ENCODE data around the gene ALDH16A1. TPM values are rescaled to one million over a fixed set of nuclear protein-coding genes. Genes with fewer than 3 reads are reported as not detected.

ALDH16A1 gene
- polyA plus RNA-seq, 1 donor (not counting 4 experiments of a cell fraction or from before 2014, with no cell fraction given), result 7.1 TPM

DNA sequence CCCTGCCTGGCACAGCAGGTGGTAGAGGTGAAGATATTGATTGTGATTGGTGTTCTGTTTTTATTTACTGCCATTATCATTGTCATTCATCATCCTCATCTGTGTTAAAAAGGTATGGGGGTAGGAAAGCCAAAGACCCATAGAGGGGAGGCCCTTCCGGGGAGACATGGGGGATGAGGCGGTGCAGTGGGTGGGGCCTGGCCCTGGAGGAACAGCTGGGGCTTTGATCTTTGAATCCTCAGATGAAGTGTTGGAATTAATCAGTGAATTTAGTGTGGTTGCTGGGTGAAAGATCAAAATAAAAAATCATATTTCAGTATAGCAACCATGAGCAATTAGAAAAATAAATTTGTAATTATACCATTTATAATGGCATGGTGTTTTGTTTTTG lies 37.2 kb upstream of the ALDH16A1 start:
- Histone ChIP-seq H3K79me2 (ENCODE audit: control insufficient read depth, insufficient read depth, low read length) (no peaks in the 10 kb centered on the region), H2AFZ (ENCODE audit: control insufficient read depth, low read length) (no peak overlapping the region), H3K27me3 (ENCODE audit: control insufficient read depth, extremely low read depth, insufficient read depth, low read length) (peaks cover 25% of the 10 kb centered on the region), H4K20me1 (ENCODE audit: control insufficient read depth, extremely low read depth, insufficient read depth, low read length) (no peaks in the 10 kb centered on the region), H3K36me3 (ENCODE audit: control insufficient read depth in 2 of 2, extremely low read depth in 1 of 2, insufficient read depth in 2 of 2, low read length in 2 of 2) (no peaks in the 10 kb centered on the region), H3K9me3 (ENCODE audit: control insufficient read depth, low read depth, low read length) (no peaks in the 10 kb centered on the region), H3K9ac (ENCODE audit: control insufficient read depth, extremely low read depth, insufficient read depth, low read length) (no peak overlapping the region), H3K4me3 (ENCODE audit: control insufficient read depth in 2 of 3, extremely low read depth in 1 of 3, insufficient read depth in 2 of 3, low read depth in 1 of 3, low read length in 3 of 3) (no peak overlapping the region), H3K27ac (ENCODE audit: control insufficient read depth, insufficient read depth, low read length) (no peak overlapping the region), H3K4me2 (ENCODE audit: control insufficient read depth, extremely low read depth, insufficient read depth, low read depth, low read length) (no peak overlapping the region), H3K9me1 (ENCODE audit: control insufficient read depth, extremely low read depth, insufficient read depth, low read length) (no peaks in the 10 kb centered on the region), H3K4me1 (ENCODE audit: control insufficient read depth, extremely low read depth, insufficient read depth, low read length) (no peaks in the 10 kb centered on the region)
- no peak for DNase-seq (ENCODE audit: low read depth, low spot score)
- FAIRE-seq, result no peak
- dilution Hi-C loops (cut with MboI; ENCODE audit: extremely low pct_ligation_motif_present, low sequenced_read_pairs), result no loop called here
- TF ChIP-seq EZH2 (IDR thresholded peaks at IDR 0.05; ENCODE audit: low read length), result no peak
- no peak for TF ChIP-seq CTCF (optimal IDR thresholded peaks at IDR 0.05 in 1 of 3, IDR thresholded peaks at IDR 0.05 in 1 of 3, conservative IDR thresholded peaks at IDR 0.05 in 1 of 3; ENCODE audit: extremely low read depth in 1 of 3, insufficient read depth in 2 of 3, low read length in 3 of 3)

DNA sequence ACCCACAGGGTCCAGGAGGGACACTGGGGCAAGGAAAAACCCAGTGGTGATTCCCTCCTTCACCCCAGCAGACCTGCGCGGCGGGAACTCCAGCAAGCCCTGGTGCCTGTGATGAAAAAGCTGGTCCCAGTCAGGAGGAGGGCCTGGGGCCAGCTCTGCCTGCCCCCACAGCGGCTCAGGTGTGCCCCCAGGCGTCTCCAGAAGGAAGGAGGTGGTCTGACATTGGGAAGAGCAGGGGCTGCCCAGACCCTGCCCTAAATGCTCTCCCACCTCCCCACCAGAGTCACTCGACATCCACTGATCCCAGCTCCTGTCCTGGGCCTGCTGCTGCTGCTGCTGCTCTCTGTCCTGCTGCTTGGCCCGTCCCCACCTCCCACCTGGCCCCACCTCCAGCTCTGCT lies 35.9 kb upstream of the ALDH16A1 start:
- Histone ChIP-seq H3K9ac (ENCODE audit: control insufficient read depth, extremely low read depth, insufficient read depth, low read length) (no peak overlapping the region), H3K4me2 (ENCODE audit: control insufficient read depth, extremely low read depth, insufficient read depth, low read depth, low read length) (no peak overlapping the region), H3K4me1 (ENCODE audit: control insufficient read depth, extremely low read depth, insufficient read depth, low read length) (no peaks in the 10 kb centered on the region), H3K36me3 (ENCODE audit: control insufficient read depth in 2 of 2, extremely low read depth in 1 of 2, insufficient read depth in 2 of 2, low read length in 2 of 2) (no peaks in the 10 kb centered on the region), H3K9me1 (ENCODE audit: control insufficient read depth, extremely low read depth, insufficient read depth, low read length) (no peaks in the 10 kb centered on the region), H3K27ac (ENCODE audit: control insufficient read depth, insufficient read depth, low read length) (no peak overlapping the region), H3K4me3 (ENCODE audit: control insufficient read depth in 2 of 3, extremely low read depth in 1 of 3, insufficient read depth in 2 of 3, low read depth in 1 of 3, low read length in 3 of 3) (no peak overlapping the region), H3K79me2 (ENCODE audit: control insufficient read depth, insufficient read depth, low read length) (no peaks in the 10 kb centered on the region), H3K27me3 (ENCODE audit: control insufficient read depth, extremely low read depth, insufficient read depth, low read length) (peaks cover 38% of the 10 kb centered on the region), H3K9me3 (ENCODE audit: control insufficient read depth, low read depth, low read length) (no peaks in the 10 kb centered on the region), H4K20me1 (ENCODE audit: control insufficient read depth, extremely low read depth, insufficient read depth, low read length) (no peaks in the 10 kb centered on the region), H2AFZ (ENCODE audit: control insufficient read depth, low read length) (no peak overlapping the region)
- TF ChIP-seq EZH2 (IDR thresholded peaks at IDR 0.05; ENCODE audit: low read length) (no peak), CTCF (optimal IDR thresholded peaks at IDR 0.05 in 1 of 3, IDR thresholded peaks at IDR 0.05 in 1 of 3, conservative IDR thresholded peaks at IDR 0.05 in 1 of 3; ENCODE audit: extremely low read depth in 1 of 3, insufficient read depth in 2 of 3, low read length in 3 of 3) (no peak)
- FAIRE-seq (no peak), DNase-seq (ENCODE audit: low read depth, low spot score) (no peak)
- dilution Hi-C loops (cut with MboI; ENCODE audit: extremely low pct_ligation_motif_present, low sequenced_read_pairs), result no loop called here
